Liver (tissue), 9 donors: Measurements from ENCODE around the gene EIF2AK3. TPM values are rescaled to one million over a fixed set of nuclear protein-coding genes. Genes with fewer than 3 reads are reported as not detected.

Experiments
- DNase-seq: peaks from one replicate; pipeline ENCODE4 v3.0.0-alpha.2; 2017; ENCODE audit warnings: low spot score
- H3K27ac ChIP-seq, 2 donors: one replicate each; pipeline ENCODE4 v1.7.0; 2013; ENCODE audit warnings: inconsistent platforms in 2 of 2, low read length in 2 of 2, control low read depth in 1 of 2, low read depth in 1 of 2, mild to moderate bottlenecking in 1 of 2
- H3K27me3 ChIP-seq, 4 donors: one replicate each; pipeline versions ENCODE4 v1.6.1 to v1.7.0; 2013; ENCODE audit warnings: low read length in 3 of 4, inconsistent platforms in 1 of 4, mild to moderate bottlenecking in 1 of 4, moderate library complexity in 1 of 4; ENCODE audit not compliant: control insufficient read depth in 4 of 4, insufficient read depth in 4 of 4
- H3K36me3 ChIP-seq, 4 donors: one replicate each; pipeline versions ENCODE4 v1.6.1 to v1.7.0; 2013; ENCODE audit warnings: low read length in 3 of 4, mild to moderate bottlenecking in 3 of 4, low read depth in 1 of 4, moderate library complexity in 1 of 4; ENCODE audit not compliant: control insufficient read depth in 4 of 4, insufficient read depth in 3 of 4
- H3K4me1 ChIP-seq, 4 donors: one replicate each; pipeline versions ENCODE4 v1.6.1 to v1.7.0; 2013; ENCODE audit warnings: low read length in 3 of 4, mild to moderate bottlenecking in 3 of 4, moderate library complexity in 1 of 4; ENCODE audit not compliant: control insufficient read depth in 4 of 4, insufficient read depth in 4 of 4
- H3K4me3 ChIP-seq, 3 donors: one replicate each; pipeline versions ENCODE4 v1.6.1 to v1.7.0; 2013; ENCODE audit warnings: low read length in 3 of 3, control low read depth in 1 of 3, low read depth in 1 of 3, mild to moderate bottlenecking in 1 of 3
- H3K9ac ChIP-seq, 2 donors: one replicate each; pipeline ENCODE4 v1.7.0; 2013; ENCODE audit warnings: low read length in 2 of 2, mild to moderate bottlenecking in 2 of 2, moderate library complexity in 2 of 2, control low read depth in 1 of 2, low read depth in 1 of 2
- H3K9me3 ChIP-seq, 4 donors: one replicate each; pipeline versions ENCODE4 v1.6.1 to v1.7.0; 2013; ENCODE audit warnings: low read length in 3 of 4; ENCODE audit not compliant: control insufficient read depth in 4 of 4
- ATF3 ChIP-seq: IDR thresholded peaks from 2 replicates; pipeline ENCODE4 v1.6.1; 2016; ENCODE audit warnings: antibody characterized with exemption
- CTCF ChIP-seq: fragments of 150-350 bp; IDR thresholded peaks from 2 replicates; pipeline ENCODE4 v1.5.1; 2017; ENCODE audit warnings: improper control_type of control experiment, low read depth, low read length; ENCODE audit not compliant: missing input control
- EGR1 ChIP-seq, 2 donors: IDR thresholded peaks; 2 replicates each; pipeline ENCODE4 v1.6.1; 2016 to 2018; ENCODE audit warnings: antibody characterized with exemption in 2 of 2, low read depth in 2 of 2
- FOXA1 ChIP-seq: IDR thresholded peaks from 2 replicates; pipeline ENCODE4 v1.6.1; 2016; ENCODE audit warnings: antibody characterized with exemption
- FOXA2 ChIP-seq: IDR thresholded peaks from 2 replicates; pipeline ENCODE4 v1.6.1; 2016; ENCODE audit warnings: antibody characterized with exemption
- GABPA ChIP-seq, 2 donors: IDR thresholded peaks in 1 of 2; conservative IDR thresholded peaks in 1 of 2; 2 replicates each; pipeline ENCODE4 v1.6.1; 2016; ENCODE audit warnings: antibody characterized with exemption in 2 of 2, mild to moderate bottlenecking in 1 of 2, moderate library complexity in 1 of 2
- HNF4A ChIP-seq, 2 donors: conservative IDR thresholded peaks; 2 replicates each; pipeline ENCODE4 v1.6.1; 2016; ENCODE audit warnings: antibody characterized with exemption in 2 of 2, mild to moderate bottlenecking in 2 of 2
- HNF4G ChIP-seq: IDR thresholded peaks from 2 replicates; pipeline ENCODE4 v1.6.1; 2016; ENCODE audit warnings: antibody characterized with exemption
- JUND ChIP-seq, 2 donors: IDR thresholded peaks; 2 replicates each; pipeline ENCODE4 v1.6.1; 2016; ENCODE audit warnings: antibody characterized with exemption in 2 of 2
- NR2F2 ChIP-seq: IDR thresholded peaks from 2 replicates; pipeline ENCODE4 v1.6.1; 2016; ENCODE audit warnings: antibody characterized with exemption
- RAD21 ChIP-seq, 2 donors: IDR thresholded peaks; 2 replicates each; pipeline ENCODE4 v1.6.1; 2016; ENCODE audit warnings: antibody characterized with exemption in 2 of 2, mild to moderate bottlenecking in 2 of 2
- RXRA ChIP-seq, 2 donors: IDR thresholded peaks; 2 replicates each; pipeline ENCODE4 v1.6.1; 2017 to 2018; ENCODE audit warnings: antibody characterized with exemption in 2 of 2, mild to moderate bottlenecking in 1 of 2
- SP1 ChIP-seq: IDR thresholded peaks from 2 replicates; pipeline ENCODE4 v1.6.1; 2018; ENCODE audit warnings: antibody characterized with exemption, mild to moderate bottlenecking
- TAF1 ChIP-seq: conservative IDR thresholded peaks from 2 replicates; pipeline ENCODE4 v1.6.1; 2016; ENCODE audit warnings: antibody characterized with exemption, mild to moderate bottlenecking
- YY1 ChIP-seq: IDR thresholded peaks from 2 replicates; pipeline ENCODE4 v1.6.1; 2016; ENCODE audit warnings: antibody characterized with exemption, mild to moderate bottlenecking
- ZBTB33 ChIP-seq: IDR thresholded peaks from 2 replicates; pipeline ENCODE4 v1.6.1; 2016; ENCODE audit warnings: antibody characterized with exemption
- WGBS: extraction: QIAGEN DNeasy Blood & Tissue Kit; methylation state at CpG from one replicate; pipeline ENCODE4 v1.1.7; 2013; 5-methylcytosine and 5-hydroxymethylcytosine counted together
- polyA plus RNA-seq, 2 donors: library from polyadenylated mRNA; stranded (reverse) in 1 of 2; unstranded in 1 of 2; fragments of 200-250 nt in 1 of 2; fragments of >200 nt in 1 of 2; fragmentation: Nextera tagmentation in 1 of 2; extraction: Ambion mirVana in 1 of 2; gene quantifications; one replicate each; pipeline versions ENCODE4 v1.2.1 to v1.2.3, GENCODE V29; 2013 to 2015
- total RNA-seq, 2 donors: library from RNA; depleted of rRNA; stranded (reverse); fragments of >200 nt; gene quantifications; one replicate each; pipeline ENCODE4 v1.2.3, GENCODE V29; 2014
- TF ChIP-seq, protein P1 (sequence below): IDR thresholded peaks from 2 replicates; pipeline ENCODE4 v1.6.1; 2016; ENCODE audit warnings: antibody characterized with exemption
- TF ChIP-seq, protein P2 (sequence below): IDR thresholded peaks from 2 replicates; pipeline ENCODE4 v1.6.1; 2016; ENCODE audit warnings: antibody characterized with exemption, mild to moderate bottlenecking
- donor health status: healthy.
- donor health status: healthy.
- donor health status: healthy.
- donor health status: healthy.
- donor health status: healthy.

EIF2AK3 gene
- total and polyA plus RNA-seq, 4 donors, result 2.9 to 31.5 (median 9.2) TPM

DNA sequence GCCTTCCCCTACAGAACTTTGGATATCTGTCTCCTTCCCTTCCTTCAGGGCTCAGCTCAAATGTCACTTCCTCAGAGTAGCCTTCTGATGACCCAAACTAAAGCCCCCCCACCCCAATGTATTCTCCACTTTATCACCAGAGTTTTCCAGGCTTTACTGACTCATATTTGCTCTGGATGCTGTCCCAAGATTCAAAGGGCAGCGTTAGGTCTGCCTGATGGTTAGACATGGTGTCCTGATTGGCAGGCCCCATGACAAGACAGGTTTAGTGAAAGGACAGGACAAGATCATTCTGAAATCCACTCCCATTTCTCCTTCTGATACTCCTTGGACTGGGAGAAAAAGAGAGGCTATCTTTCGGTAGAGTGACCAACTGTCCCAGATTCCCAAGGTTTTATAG is 41.6 kb upstream of the EIF2AK3 start:
- no peak overlapping the region for H3K4me3 ChIP-seq
- H3K36me3 ChIP-seq, result no peaks in the 10 kb centered on the region
- peak overlapping the region; percentile 49 to 60 for H3K27ac ChIP-seq
- WGBS, result 56% methylated on average over 2 of the region's 2 CpGs
- H3K27me3 ChIP-seq, result no peaks in the 10 kb centered on the region
- no peak overlapping the region for H3K9ac ChIP-seq
- H3K4me1 ChIP-seq, result peaks cover 0 to 10% (median 2%) of the 10 kb centered on the region in 4 donors
- TF ChIP-seq HNF4G (peak; percentile 55), EGR1 (IDR thresholded peaks at IDR 0.05; ENCODE audit: low read depth in 2 of 2) (no peak), ZBTB33 (peak; percentile 19), RAD21 (IDR thresholded peaks at IDR 0.05) (no peak), SP1 (peak; percentile 81), RXRA (IDR thresholded peaks at IDR 0.05) (peak; percentile 28 to 41), HNF4A (conservative IDR thresholded peaks at IDR 0.05) (peak; percentile 81 to 84), CTCF (no peak), TAF1 (no peak), ATF3 (peak; percentile 62), NR2F2 (no peak), JUND (IDR thresholded peaks at IDR 0.05) (peak; percentile 43 to 84), GABPA (IDR thresholded peaks at IDR 0.05 in 1 of 2, conservative IDR thresholded peaks at IDR 0.05 in 1 of 2) (no peak), FOXA1 (peak; percentile 40), YY1 (peak; percentile 89), FOXA2 (peak; percentile 28)
- TF ChIP-seq, protein P1, sequence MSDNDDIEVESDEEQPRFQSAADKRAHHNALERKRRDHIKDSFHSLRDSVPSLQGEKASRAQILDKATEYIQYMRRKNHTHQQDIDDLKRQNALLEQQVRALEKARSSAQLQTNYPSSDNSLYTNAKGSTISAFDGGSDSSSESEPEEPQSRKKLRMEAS, result no peak
- TF ChIP-seq, protein P2, sequence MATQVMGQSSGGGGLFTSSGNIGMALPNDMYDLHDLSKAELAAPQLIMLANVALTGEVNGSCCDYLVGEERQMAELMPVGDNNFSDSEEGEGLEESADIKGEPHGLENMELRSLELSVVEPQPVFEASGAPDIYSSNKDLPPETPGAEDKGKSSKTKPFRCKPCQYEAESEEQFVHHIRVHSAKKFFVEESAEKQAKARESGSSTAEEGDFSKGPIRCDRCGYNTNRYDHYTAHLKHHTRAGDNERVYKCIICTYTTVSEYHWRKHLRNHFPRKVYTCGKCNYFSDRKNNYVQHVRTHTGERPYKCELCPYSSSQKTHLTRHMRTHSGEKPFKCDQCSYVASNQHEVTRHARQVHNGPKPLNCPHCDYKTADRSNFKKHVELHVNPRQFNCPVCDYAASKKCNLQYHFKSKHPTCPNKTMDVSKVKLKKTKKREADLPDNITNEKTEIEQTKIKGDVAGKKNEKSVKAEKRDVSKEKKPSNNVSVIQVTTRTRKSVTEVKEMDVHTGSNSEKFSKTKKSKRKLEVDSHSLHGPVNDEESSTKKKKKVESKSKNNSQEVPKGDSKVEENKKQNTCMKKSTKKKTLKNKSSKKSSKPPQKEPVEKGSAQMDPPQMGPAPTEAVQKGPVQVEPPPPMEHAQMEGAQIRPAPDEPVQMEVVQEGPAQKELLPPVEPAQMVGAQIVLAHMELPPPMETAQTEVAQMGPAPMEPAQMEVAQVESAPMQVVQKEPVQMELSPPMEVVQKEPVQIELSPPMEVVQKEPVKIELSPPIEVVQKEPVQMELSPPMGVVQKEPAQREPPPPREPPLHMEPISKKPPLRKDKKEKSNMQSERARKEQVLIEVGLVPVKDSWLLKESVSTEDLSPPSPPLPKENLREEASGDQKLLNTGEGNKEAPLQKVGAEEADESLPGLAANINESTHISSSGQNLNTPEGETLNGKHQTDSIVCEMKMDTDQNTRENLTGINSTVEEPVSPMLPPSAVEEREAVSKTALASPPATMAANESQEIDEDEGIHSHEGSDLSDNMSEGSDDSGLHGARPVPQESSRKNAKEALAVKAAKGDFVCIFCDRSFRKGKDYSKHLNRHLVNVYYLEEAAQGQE, result peak; percentile 62
- H3K9me3 ChIP-seq, result no peaks in the 10 kb centered on the region
- no peak for DNase-seq
